Stimulated activated CD4-positive, alpha-beta T cell treated with anti-CD3 and anti-CD28 coated beads, Interleukin-2, amount 100 ng/mL, for 24 hours (primary cell): Measurements from ENCODE around the gene CNNM4.
"Not testable (repeated sequence)": the region's sequence is repeated elsewhere in the genome, so short reads cannot be mapped to it uniquely, and the experiment has no call there.

Experiments
- DNase-seq, 2 donors: peaks; one replicate each; pipeline ENCODE4 v3.0.0-alpha.2; 2020

The CNNM4 gene

DNA sequence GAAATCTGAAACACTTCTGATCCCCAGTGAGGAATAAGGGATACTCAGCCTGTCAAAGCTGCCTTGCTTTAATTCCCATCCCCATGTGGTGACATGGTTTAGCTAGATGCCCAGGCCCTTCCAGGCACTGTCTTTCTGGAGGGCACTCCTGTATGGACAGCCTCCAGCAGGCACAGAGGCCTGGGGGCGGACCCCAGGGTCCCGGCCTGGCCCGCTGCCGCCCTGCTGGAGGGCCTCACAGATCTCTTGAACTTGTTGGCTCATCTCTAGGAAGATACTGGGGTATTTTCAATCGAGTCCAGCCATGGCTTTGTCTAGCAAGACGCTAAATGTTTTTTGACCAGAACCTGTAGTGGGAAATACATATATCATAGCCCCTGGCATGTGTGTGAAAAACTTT is 34.4 kb downstream of the CNNM4 start:
- no peak for DNase-seq

DNA sequence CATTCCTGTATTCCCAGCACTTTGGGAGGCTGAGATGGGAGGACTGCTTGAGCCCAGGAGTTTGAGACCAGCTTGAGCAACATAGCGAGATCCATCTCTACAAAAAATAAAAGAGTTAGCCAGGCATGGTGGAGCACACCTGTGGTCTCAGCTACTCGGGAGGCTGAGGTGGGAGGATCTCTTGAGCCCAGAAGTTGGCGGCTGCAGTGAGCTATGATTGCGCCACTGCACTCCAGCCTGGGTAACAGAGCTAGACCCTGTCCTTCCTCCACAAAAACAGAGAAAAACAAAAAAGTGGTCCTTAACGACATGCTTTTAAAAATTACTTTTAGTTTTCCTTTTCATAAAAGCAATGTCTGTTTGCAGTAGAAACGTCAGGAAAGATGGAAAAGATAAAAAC is 35.8 kb downstream of the CNNM4 start:
- not testable (repeated sequence) for DNase-seq

DNA sequence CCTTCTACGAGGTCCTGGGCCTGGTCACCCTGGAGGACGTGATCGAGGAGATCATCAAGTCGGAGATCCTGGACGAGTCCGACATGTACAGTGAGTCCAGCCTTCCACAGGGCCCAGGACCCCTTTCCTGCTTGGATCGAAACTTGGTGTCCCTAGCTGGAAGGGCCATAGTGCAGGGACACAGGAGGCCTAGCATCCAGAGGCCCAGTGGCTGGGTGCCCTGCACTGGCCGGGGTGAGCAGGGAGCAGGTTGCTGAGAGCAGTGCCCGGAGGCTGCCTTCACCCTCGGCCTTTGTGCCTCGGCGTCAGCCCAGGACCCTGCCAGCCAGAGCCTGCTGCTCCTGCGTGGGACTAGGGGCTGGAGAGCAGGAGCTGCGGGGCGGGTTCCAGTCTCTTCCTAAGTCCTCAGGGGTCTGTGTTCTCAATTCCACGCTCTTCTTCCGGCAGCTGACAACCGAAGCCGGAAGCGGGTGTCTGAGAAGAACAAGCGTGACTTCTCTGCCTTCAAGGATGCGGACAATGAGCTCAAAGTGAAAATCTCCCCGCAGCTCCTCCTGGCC is 36.4 kb downstream of the CNNM4 start:
- no peak for DNase-seq

DNA sequence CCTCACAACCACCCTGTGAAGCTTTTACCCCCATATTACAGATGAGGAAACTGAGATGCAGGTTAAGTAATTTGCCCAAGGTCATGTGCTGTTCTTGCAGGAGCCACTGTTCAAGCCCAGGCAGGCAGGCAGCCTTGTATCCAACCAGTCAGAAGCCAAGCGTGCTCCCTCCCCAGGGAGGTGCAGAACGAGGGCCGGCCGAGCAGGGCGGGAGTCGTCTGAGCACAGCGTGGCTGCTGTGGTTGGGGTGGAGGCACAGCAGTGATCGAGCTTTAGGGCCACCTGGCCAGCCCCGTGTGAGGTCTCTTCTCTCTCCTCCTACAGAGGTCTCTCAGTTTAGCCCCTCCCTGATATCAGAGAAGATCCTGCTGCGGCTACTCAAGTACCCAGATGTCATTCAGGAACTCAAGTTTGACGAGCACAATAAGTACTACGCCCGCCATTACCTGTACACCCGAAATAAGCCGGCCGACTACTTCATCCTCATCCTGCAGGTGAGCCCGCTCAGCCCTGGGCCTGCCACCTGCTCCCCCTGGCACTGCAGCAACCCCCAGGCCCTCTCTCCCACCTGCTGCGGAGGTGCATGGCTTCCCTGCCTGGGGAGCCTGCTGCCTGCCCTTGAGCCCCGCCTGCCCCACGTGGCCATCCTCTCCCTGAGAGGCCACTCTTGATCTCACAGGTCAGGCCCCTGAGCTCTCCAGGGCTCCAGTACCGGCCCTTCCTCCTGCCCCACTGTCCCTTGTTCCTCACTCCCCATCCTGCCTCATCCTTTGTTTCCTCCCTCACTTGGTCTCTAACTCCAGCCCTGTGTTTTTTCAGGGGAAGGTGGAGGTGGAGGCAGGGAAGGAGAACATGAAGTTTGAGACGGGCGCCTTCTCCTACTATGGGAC is 38.3 kb downstream of the CNNM4 start:
- no peak for DNase-seq

DNA sequence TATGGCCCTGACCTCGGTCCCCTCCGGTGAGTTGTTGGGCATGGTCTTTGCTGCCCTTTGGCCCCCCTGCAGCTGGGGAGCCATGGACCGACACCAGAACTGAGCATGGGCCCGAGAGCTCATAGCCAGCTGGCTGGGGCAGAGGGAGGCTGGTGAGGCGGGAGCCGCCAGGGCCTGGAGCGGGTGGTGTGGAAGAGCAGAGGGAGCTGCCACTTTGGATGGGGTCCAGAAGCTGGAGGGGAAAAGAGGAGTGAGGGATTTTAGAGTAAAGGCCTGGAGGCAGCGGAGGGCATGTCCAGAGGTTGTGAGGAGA is 38.9 kb downstream of the CNNM4 start:
- DNase-seq, result no peak

DNA sequence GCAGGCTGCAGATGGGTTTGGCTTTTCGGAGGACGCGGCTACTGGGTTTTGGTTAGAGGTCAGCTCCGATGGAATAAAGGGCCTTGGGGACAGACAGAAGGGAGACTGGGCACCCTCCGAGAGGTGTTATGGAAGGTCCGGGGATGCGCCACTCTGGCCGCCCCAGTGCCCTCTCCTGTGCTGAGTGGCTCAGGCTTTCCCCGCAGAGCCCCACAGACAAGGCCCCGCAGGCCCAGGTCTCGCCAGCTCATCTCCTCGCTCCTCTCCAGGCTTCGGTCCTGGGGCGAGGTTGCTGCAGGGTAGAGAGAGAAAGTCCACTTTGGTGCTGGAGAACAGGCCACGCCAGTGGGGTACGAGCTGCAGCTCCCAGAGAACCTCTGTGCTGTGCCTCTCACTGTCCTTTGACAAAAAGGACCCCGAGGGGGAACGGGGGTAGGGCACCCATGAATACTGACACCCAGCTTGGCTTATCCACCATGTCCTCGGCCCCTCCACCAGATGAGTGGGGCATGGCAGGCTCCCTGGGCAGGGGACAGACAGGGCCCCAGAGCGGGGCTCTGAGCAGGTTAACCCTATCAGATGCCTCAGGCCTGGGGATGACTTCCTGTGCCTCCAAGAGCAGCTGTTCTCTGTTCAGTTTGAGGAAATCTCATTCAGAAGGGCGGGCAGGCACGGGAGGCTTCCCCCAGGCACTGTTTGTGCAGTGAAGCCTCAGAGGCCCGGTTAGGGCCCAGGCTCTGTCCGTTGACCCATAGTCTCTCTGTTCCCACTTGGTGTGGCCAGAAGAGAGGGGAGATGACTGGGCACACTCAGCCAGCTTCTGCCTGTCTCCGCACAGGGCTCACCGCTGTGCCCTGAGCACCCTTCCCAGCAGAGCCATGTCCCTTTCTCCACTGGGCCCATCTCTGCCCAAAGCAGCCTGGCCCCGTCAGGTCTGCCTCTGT is 39.6 kb downstream of the CNNM4 start:
- DNase-seq, result no peak

DNA sequence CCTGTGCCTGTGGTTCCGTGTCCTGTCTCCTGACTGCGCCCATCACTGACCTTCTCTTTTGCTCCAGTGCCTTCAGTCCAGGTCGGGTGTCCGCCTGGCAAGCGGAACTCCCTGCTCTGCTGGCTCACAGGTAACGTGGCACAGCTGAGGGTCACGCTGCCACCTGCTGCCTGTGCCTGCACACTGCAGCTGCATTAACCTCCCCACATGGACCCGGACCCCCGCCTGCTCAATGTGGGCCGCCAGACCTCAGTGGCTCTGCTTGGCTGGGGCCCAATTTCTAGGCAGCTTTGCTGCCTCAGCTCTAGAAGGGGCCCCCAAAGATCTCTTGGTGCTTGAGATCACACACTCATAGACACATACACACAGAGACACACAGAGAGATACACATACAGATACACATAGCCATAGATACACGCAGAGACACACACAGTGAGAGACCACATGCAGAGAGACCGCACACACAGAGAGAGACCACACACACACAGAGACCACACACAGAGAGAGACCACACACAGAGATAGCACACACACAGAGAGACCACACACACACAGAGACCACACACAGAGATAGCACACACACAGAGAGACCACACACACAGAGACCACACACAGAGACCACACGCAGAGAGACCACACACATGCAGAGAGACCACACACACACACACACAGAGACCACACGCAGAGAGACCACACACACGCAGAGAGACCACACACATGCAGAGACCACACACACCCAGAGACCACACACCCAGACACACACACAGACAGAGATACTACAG is 40.5 kb downstream of the CNNM4 start:
- DNase-seq, result peak; percentile 76 to 82

DNA sequence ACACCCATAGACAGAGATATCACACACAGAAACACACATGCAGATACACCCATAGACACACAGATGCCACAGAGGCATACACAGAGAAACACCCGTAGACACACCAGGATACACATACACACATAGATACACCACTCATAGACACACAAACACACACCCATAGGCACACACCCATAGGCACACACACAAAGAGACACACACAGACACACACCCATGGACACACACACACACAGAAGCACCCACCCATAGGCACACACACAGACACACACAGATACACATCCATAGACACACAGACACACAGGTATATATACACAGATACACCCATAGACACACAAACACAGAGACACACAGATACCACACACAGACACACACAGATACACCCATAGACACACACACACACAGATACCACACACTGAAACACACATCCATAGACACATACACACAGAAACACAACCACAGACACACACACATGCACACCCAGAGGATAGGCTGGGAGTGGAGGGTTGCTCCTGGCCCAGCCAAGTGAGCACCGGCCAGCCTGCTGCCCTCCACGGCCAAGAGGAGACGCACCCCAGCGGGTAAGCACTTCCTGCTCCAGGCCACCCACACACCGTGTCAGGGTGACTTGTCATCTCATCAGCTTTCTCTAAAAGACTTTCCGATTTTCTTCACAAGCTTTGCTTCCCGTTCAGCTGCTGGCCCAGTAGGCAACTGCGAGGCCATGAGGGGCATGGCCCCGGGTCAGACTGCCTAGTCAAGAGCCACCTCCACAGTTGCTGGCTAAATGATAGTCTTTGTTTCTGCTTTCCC is 41.3 kb downstream of the CNNM4 start:
- DNase-seq, result peak; percentile 56

DNA sequence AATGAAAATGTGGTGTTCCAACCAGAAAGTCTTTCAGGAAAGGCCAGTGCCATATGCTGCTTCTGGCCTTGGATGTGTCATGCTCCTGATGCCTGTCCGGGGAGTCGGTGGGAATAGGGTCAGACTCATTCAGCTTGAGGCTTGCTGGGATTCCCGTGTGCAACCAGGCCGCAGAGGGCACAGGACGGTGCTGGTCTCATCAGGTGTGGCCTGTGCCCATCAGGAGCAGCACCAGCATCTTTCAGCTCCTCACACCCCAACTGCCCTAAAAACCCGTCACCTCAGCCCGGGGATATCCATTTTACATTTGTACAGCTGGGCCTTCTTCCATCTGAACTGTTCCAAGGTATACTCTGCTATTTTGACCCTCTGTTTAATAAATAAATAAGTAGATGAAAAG is 42.0 kb downstream of the CNNM4 start:
- no peak for DNase-seq

DNA sequence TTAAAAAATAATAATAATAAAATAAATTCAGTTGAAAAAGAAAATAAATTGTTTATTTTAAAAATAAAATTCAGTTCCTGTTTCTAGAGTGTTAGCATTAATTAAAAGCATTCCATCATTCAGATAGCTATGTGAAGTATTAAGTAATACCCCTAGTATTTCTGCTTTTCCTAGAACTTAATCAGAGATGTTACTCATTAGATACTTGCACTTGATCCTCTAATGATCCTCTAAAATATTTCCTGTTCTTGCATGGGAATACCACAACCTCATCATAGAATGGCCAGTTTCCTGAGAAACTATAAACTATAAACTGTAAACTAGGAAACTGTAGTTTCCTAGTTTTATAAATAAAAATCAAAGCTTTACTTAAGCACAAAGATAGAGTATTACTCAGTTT is 44.3 kb downstream of the CNNM4 start:
- DNase-seq, result no peak

DNA sequence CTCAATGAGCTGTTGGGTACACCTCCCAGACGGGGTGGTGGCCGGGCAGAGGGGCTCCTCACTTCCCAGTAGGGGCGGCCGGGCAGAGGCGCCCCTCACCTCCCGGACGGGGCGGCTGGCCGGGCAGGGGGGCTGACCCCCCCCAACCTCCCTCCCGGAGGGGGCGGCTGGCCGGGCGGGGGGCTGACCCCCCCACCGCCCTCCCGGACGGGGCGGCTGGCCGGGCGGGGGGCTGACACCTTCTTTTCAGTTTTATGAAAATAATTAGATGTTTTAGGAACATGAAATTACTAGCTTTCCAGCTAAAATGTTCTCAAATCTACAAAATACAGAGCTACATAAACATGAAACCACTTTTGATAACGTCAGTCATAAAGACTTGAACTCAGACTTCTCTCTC is 45.2 kb downstream of the CNNM4 start:
- DNase-seq, result not testable (repeated sequence)

DNA sequence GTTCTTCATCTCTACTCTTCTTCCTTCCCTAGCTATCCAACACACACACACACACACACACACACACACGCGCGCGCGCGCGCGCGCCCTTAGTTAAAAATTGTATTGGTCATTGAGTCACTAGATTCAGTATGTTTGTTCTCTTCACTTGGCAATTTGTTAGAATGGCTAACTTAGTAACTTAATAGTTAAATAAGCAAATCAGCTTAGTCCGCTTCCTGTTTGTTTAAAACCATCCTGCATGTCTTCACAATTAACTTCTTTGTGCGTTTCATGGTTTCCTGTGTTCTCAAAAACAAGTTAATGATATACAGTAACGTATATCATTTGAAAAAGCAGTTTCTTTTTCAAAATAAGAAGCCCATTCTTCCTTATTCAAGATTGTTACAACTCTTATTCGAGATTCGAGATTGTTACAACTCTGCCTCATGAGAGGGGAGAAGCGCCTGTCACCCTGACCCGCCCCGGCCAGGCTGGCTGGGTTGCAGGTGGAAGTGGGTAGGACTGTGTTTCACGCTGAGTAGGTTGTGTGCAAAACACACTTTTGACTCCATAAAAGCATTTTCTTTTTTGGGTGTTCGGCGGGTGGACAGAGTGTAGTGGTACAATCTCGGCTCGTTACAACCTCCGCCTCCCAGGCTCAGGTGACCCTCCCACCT is 45.9 kb downstream of the CNNM4 start:
- peak in 1 of 2 donors; percentile 39 for DNase-seq

DNA sequence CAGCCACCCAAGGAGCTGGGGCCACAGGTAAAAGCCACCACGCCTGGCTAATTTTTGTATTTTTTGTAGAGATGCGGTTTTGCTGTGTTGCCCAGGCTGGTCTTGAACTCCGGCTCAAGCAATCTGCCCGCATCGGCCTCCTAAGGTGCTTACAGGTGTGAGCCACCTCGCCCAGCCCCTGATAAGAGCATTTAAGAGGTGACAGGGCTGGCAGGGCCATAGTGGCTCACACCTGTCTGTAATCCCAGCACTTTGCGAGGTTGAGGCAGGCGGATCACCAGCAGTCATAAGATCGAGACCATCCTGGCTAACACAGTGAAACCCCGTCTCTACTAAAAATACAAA is 46.4 kb downstream of the CNNM4 start:
- no peak for DNase-seq

DNA sequence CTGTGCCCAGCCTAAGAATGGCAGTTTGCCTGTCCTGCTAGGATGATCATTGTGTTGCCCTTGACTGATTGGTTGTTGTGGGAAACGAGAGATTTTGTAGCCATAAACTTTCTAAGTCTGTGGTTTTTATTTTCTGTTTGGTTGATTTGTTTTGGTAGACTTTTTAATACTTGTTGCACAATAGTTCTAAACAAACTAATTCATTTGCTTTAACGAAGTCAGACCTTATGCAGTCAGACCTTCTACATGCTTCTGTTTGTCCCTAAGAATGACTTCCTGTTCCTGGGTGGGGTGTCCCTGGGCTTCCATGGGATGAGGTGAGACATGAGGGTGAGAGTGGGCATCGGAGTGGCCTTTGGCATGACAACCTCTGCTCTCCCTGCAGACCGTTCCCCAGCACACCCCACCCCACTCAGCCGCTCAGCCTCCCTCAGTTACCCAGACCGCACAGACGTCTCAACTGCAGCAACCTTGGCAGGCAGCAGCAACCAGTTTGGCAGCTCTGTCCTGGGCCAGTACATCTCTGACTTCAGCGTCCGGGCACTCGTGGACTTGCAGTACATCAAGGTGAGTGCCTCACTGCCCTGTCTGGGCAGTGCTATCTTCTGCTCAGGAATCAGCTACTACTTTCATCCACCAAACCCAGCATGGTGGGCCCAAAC is 47.6 kb downstream of the CNNM4 start:
- DNase-seq, result no peak

DNA sequence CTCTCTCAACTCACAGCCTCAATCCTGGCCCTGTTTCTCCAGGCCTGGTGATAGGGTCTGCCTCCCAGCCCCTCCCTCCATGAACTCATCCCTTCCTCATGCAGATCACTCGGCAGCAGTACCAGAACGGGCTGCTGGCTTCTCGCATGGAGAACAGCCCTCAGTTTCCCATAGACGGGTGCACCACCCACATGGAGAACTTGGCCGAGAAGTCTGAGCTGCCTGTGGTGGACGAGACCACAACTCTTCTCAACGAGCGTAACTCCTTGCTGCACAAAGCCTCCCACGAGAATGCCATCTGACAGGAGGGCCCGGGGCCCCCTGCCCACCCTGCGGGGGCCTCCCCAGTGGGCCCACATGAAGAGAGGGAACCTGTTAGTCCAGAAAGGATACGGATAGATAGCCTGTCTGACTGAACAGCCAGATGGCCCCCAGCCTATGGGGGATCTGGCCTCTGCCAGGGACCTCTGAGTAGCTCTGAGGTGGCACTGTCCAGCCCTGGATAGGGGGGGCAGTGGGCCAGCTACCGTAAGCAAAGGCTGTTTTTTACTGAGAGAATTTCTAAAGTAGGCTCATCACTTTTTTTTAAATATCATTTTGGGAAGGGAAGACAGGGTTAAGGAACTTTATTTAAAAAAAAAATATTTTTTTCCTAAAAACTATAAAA is 48.6 kb downstream of the CNNM4 start:
- DNase-seq, result no peak

DNA sequence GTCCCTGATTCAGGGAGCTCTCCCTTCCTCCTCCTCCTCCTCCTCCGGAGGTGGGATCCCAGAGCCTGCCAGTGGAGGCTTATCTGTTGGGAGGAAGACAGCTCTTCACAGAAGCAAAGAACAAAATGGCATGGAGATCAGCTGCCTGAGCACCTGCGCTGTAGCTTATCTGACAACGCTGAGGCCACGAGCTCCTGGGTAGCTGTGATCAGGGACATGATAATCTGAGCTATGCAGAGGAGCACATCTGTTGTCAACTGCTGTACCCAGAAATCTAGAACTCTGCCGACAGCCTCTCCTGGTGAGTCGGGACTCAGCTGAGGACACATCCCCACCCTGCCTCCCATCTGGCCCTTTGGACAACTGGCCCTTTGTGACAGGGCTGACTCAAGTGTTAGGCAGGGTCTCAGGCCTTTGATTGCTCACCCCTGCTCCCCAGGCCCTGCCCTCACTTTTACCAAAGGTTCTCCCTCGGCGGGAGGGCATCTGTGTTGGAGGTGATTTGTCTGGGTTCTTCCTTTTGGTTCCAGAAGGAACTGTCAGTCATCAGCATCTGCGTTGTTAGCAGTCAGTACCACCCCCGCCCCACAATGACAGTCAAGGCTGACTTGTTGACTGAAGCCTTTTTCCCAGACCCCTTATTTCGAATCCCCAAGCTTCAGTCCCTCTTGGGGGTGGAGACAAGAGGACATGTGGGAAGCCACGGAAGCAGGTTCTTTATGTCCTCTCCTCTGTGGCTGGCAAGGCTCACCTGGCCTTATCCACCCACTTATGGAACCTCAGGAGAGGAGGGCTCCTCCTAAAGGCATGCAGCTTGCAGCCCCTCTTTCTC is 49.5 kb downstream of the CNNM4 start:
- no peak for DNase-seq

DNA sequence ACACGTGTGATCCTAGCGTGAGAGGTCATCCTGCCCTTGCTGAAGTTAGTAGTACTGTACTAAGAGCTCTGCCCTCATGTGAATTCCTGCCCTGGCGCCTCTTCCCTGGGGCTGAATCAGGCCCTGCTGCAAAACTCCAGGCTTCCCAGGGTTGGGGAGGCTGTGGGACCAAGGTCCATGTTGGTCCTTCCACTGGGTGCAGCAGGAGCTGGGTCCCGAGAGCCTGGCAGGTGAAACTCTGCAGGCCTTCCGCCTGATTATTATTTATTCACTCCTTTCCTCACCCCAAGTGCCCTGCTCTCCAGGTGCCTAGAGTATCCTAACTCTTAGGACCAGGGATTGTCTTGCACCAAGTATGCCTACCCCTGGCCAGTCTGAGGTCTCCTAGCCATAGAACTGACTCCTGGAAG is 50.1 kb downstream of the CNNM4 start:
- DNase-seq, result no peak

DNA sequence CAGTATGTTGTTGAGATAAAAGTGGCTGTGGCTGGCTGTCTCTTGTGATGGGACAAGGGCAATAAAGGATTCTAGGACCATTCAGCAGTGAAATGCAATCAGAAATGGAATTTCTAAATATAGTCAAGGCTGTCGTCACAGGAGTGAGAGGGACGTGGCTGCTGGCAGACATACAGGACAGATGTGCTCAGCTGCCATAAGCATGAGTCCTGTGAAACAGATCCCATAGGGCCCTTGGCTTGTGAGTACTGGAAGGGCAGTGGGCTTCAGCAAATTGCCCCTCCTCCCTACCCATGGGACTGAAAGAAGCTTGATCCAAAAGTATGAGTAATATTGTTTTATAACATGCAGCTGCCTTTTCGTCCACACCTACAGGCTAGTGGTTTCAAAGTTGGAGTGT is 51.2 kb downstream of the CNNM4 start:
- DNase-seq, result no peak

DNA sequence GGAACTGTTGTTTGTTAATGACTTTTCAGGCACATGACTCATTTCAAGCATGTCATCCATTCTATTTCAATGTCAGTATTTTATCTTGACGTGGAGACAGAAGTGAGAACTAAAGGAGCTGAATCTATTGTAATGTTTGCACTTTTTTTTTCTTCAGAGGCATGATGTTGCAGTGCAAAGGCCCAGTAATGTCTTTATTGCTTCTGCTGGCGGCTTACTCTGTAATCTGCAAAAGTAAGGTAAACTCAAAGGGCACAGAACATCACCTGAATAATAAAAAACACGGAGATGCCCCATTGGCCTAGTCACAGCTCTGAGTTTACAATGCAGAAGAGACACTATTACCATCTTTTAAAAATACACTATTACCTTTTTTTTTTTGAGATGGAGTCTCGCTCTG is 53.0 kb downstream of the CNNM4 start:
- DNase-seq, result no peak
